Ishikawa (cell line): ENCODE measurements around the gene FHIT.

Experiments used
- CEBPB ChIP-seq: IDR thresholded peaks from 2 replicates; pipeline ENCODE4 v1.6.1; 2012
- EGR1 ChIP-seq: IDR thresholded peaks from 2 replicates; pipeline ENCODE4 v1.6.1; 2012
- NFIC ChIP-seq: IDR thresholded peaks from 2 replicates; pipeline ENCODE4 v1.6.1; 2012
- RAD21 ChIP-seq: IDR thresholded peaks from 2 replicates; pipeline ENCODE4 v1.6.1; 2012; ENCODE audit warnings: low read depth
- TEAD4 ChIP-seq: IDR thresholded peaks from 2 replicates; pipeline ENCODE4 v1.6.1; 2012
- ZBTB7A ChIP-seq: IDR thresholded peaks from 2 replicates; pipeline ENCODE4 v1.6.1; 2012; ENCODE audit warnings: low read depth
- TF ChIP-seq, protein P1 (sequence below): IDR thresholded peaks from 2 replicates; pipeline ENCODE4 v1.6.1; 2012; ENCODE audit warnings: low read depth, mild to moderate bottlenecking
- TF ChIP-seq, protein P2 (sequence below): IDR thresholded peaks from 2 replicates; pipeline ENCODE4 v1.6.1; 2012

DNA sequence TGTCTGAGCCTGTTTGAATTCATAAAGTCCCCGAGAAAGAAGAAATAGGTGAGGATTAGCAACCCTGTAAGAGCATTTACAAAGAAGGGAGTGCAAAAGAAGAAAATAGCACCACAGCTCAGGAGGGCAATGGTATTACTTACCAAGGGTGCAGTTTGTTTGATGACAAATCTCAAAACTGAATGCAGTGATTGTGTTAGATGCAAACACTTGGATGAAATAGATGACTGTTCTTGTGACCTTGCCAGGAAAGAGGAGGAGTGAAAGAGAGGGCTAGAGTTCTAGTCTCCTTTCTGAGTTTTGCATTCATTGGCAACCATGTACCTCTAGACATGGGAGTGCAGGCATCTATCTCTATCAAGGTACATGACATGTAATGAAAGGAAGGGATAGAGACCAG, 1170.6 kb downstream of the FHIT start:
- TF ChIP-seq NFIC (no peak), EGR1 (no peak), RAD21 (no peak), ZBTB7A (no peak), TEAD4 (no peak), CEBPB (no peak)
- TF ChIP-seq, protein P1, sequence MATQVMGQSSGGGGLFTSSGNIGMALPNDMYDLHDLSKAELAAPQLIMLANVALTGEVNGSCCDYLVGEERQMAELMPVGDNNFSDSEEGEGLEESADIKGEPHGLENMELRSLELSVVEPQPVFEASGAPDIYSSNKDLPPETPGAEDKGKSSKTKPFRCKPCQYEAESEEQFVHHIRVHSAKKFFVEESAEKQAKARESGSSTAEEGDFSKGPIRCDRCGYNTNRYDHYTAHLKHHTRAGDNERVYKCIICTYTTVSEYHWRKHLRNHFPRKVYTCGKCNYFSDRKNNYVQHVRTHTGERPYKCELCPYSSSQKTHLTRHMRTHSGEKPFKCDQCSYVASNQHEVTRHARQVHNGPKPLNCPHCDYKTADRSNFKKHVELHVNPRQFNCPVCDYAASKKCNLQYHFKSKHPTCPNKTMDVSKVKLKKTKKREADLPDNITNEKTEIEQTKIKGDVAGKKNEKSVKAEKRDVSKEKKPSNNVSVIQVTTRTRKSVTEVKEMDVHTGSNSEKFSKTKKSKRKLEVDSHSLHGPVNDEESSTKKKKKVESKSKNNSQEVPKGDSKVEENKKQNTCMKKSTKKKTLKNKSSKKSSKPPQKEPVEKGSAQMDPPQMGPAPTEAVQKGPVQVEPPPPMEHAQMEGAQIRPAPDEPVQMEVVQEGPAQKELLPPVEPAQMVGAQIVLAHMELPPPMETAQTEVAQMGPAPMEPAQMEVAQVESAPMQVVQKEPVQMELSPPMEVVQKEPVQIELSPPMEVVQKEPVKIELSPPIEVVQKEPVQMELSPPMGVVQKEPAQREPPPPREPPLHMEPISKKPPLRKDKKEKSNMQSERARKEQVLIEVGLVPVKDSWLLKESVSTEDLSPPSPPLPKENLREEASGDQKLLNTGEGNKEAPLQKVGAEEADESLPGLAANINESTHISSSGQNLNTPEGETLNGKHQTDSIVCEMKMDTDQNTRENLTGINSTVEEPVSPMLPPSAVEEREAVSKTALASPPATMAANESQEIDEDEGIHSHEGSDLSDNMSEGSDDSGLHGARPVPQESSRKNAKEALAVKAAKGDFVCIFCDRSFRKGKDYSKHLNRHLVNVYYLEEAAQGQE = no peak
- TF ChIP-seq, protein P2, sequence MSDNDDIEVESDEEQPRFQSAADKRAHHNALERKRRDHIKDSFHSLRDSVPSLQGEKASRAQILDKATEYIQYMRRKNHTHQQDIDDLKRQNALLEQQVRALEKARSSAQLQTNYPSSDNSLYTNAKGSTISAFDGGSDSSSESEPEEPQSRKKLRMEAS = no peak
